Endothelial cell (in vitro differentiated cells): ENCODE measurements around the gene FOXC1. TPM values are rescaled to one million over a fixed set of nuclear protein-coding genes. Genes with fewer than 3 reads are reported as not detected.
A peak's percentile ranks its signal among the peaks of the same experiment; 100 is the strongest.

Experiments
- DNase-seq: peaks from one replicate; pipeline ENCODE4 v3.0.0; 2021; ENCODE audit warnings: low spot score
- H3K27ac Mint-ChIP-seq: one replicate; pipeline ENCODE4 v1.8.0; 2021; ENCODE audit warnings: mixed read lengths, inconsistent platforms; ENCODE audit not compliant: unreplicated experiment
- H3K27me3 Mint-ChIP-seq: one replicate; pipeline ENCODE4 v1.8.0; 2021; ENCODE audit warnings: mild to moderate bottlenecking, moderate library complexity, mixed read lengths, inconsistent platforms; ENCODE audit not compliant: unreplicated experiment
- H3K36me3 Mint-ChIP-seq: one replicate; pipeline ENCODE4 v1.8.0; 2021; ENCODE audit warnings: mild to moderate bottlenecking, low read depth, mixed read lengths, inconsistent platforms; ENCODE audit not compliant: unreplicated experiment
- H3K4me1 Mint-ChIP-seq: one replicate; pipeline ENCODE4 v1.8.0; 2021; ENCODE audit warnings: mild to moderate bottlenecking, mixed read lengths, inconsistent platforms; ENCODE audit not compliant: unreplicated experiment
- H3K4me3 Mint-ChIP-seq: one replicate; pipeline ENCODE4 v1.8.0; 2021; ENCODE audit warnings: mild to moderate bottlenecking, mixed read lengths, inconsistent platforms; ENCODE audit not compliant: unreplicated experiment
- H3K9me3 Mint-ChIP-seq: one replicate; pipeline ENCODE4 v1.8.0; 2021; ENCODE audit warnings: mixed read lengths, inconsistent platforms; ENCODE audit not compliant: unreplicated experiment
- total RNA-seq: library from RNA; stranded (reverse); fragmentation: NEBNext Ultra II Directional; extraction: Animal tissue kit (Norgen Biotek cat#: 25700); gene quantifications from one replicate; pipeline ENCODE4 v1.2.1, GENCODE V29; 2021; ENCODE audit not compliant: unreplicated experiment
- TF ChIP-seq, protein P1 (sequence below): fragments of 200-600 bp; sonication (generic); IDR thresholded peaks from one replicate; pipeline ENCODE4 v1.5.0; 2021; ENCODE audit warnings: antibody characterized with exemption; ENCODE audit not compliant: unreplicated experiment

Gene FOXC1
- total RNA-seq, 1 donor from 2014 or later = 112 TPM

DNA sequence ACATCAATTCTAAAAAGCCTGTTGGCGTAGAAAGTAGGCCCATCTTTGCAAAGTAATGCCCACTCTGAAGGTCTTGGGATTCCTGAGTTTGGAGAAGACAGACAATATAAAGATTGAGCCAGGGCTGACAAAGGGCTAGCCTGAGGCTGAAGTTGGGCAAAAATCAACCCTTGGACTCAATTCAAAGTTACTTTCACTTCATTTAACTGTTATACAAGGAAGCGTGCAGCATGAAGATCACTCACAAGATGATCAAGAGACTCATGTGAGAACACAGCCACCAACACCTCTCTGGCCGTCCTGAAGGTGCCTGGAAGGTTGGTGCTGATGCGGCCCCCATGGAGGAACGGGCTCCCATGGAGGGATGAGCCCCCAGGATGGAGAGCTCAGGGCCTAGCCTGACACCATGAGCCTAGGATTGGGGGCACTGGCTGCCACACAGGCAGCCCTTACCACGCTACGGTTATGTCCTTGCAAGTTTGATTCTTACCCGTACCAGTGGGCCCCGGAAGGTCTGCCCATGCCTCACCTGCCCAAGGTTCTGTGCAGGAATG, 26.6 kb downstream of the FOXC1 start:
- Mint-ChIP-seq H3K4me3 (no peak overlapping the region), H3K36me3 (no peaks in the 10 kb centered on the region), H3K27me3 (peaks cover 9% of the 10 kb centered on the region), H3K9me3 (no peaks in the 10 kb centered on the region), H3K27ac (no peak overlapping the region), H3K4me1 (peaks cover 49% of the 10 kb centered on the region)
- TF ChIP-seq, protein P1, sequence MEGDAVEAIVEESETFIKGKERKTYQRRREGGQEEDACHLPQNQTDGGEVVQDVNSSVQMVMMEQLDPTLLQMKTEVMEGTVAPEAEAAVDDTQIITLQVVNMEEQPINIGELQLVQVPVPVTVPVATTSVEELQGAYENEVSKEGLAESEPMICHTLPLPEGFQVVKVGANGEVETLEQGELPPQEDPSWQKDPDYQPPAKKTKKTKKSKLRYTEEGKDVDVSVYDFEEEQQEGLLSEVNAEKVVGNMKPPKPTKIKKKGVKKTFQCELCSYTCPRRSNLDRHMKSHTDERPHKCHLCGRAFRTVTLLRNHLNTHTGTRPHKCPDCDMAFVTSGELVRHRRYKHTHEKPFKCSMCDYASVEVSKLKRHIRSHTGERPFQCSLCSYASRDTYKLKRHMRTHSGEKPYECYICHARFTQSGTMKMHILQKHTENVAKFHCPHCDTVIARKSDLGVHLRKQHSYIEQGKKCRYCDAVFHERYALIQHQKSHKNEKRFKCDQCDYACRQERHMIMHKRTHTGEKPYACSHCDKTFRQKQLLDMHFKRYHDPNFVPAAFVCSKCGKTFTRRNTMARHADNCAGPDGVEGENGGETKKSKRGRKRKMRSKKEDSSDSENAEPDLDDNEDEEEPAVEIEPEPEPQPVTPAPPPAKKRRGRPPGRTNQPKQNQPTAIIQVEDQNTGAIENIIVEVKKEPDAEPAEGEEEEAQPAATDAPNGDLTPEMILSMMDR = no peak
- no peak for DNase-seq

DNA sequence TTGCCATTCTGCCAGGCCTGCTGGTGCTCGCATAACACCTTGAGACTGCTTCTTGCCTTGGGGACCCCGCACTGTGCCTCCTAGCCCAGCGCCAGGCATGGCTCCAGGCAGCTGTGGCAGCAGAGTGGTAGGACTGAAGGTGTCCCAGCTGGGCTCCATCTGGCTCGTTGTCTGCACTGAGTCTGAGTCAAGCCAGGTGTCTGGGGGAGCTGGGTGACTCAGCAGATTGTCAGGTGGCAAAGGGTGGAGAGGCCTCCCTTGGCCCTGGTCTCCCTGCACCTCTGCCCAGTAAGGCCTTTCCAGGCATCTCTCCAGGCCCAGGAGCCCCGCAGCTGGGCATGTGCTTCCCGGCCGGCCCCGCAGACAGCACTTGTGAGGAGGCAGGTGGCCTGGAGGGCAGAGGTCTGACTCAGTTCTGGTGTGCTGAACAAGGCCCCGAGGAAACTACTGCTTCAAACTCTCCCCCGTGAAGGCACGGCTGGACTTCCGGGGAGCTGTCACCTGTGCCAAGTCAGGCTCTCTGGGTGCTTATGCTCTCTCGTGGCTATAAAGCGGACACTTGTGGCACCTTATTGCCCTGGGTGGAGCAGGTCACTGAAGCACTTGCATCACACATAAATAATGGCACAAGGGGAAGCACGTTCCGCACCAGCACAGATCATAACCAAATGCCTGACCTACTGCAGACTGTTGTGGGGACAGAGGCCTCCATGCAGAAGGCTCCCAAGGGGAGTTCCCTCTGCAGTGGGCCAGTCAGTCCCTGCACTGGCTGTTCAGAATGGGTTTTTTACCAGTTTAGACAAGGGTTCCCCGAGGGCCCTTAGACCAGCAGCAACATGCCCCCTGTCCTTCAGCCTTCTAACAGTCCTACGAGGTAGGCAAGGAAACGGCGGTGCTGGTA, 27.5 kb downstream of the FOXC1 start:
- Mint-ChIP-seq H3K27ac (no peak overlapping the region), H3K27me3 (peaks cover 11% of the 10 kb centered on the region), H3K4me3 (no peak overlapping the region), H3K36me3 (peaks cover under 1% of the 10 kb centered on the region), H3K4me1 (peaks cover 47% of the 10 kb centered on the region), H3K9me3 (no peaks in the 10 kb centered on the region)
- no peak for DNase-seq
- TF ChIP-seq, protein P1 = no peak

DNA sequence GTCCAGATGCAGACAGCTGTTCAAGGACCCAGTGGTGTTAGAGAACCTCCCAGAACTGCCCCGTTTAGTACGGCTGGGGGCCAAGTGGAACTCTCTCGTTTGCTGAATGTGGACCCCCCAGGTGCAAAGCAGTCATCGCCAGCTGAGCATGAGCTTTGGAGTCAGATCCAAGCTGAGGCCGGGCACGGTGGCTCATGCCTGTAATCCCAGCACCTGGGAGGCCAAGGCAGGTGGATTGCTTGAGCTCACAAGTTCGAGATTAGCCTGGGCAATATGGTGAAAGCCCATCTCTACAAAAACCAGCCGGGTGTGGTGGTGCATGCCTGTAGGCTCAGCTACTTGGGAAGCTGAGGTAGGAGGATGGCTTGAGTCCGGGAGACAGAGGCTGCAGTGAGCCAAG, 29.7 kb downstream of the FOXC1 start:
- Mint-ChIP-seq H3K27ac (no peak overlapping the region), H3K27me3 (peaks cover 8% of the 10 kb centered on the region), H3K9me3 (no peaks in the 10 kb centered on the region), H3K36me3 (peaks cover 4% of the 10 kb centered on the region), H3K4me3 (no peak overlapping the region), H3K4me1 (peaks cover 62% of the 10 kb centered on the region)
- DNase-seq = no peak
- TF ChIP-seq, protein P1 = no peak

DNA sequence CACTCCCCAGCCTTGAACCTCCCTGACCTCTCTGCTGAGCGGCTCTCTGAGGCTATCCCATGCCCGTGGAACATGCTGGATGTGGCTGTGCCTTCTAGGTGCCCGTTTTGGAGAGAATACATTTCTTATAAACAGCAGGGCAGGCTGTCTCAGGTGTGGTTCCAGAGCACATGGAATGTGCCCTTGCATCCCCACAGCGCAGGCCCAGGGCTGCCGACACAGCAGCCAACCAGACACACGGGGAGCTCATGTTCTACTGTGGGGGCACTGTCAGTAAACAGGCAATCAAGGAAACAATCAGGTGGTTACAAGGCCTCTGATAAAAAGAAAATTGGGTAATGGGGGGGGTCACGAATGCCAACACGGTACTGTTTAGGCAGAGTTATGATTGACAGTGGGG, 30.8 kb downstream of the FOXC1 start:
- peaks cover 55% of the 10 kb centered on the region for H3K4me1 Mint-ChIP-seq
- H3K9me3 Mint-ChIP-seq = no peaks in the 10 kb centered on the region
- H3K36me3 Mint-ChIP-seq = peaks cover 4% of the 10 kb centered on the region
- no peak overlapping the region for H3K27ac Mint-ChIP-seq
- TF ChIP-seq, protein P1 = no peak
- H3K4me3 Mint-ChIP-seq = no peak overlapping the region
- peaks cover 7% of the 10 kb centered on the region for H3K27me3 Mint-ChIP-seq
- no peak for DNase-seq

DNA sequence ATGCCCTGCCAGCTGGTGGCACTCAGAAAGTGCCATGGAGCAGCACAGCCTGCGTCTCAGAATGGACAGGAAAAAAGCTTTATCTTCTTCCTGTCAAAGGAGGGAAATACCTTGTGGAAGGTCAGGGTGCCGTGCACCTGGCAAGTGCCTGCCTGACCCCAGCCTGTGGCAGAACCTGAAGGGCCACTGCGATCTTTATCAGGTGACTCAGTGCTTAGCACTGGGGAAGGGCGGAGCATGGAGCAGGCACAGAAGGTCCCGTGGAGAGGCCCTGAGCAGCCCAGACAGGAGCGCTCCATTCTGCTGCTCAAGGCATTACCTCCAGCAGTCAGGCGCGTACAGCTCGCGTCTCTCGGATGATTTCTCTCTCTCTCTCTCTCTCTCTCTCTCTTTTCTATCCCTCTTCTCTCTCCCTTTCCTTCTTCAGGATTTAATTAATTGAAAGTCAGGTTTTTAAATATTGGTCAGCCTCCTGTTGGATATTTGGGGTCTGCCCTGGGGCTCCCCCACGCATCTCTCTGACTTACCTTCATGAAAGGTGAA, 31.7 kb downstream of the FOXC1 start:
- peaks cover 8% of the 10 kb centered on the region for H3K27me3 Mint-ChIP-seq
- H3K27ac Mint-ChIP-seq = peak overlapping the region; percentile 73
- peaks cover 53% of the 10 kb centered on the region for H3K4me1 Mint-ChIP-seq
- peak overlapping the region; percentile 80 for H3K4me3 Mint-ChIP-seq
- no peaks in the 10 kb centered on the region for H3K9me3 Mint-ChIP-seq
- DNase-seq = no peak
- TF ChIP-seq, protein P1 = no peak
- H3K36me3 Mint-ChIP-seq = peaks cover 4% of the 10 kb centered on the region
